Activated CD8-positive, alpha-beta memory T cell treated with anti-CD3 and anti-CD28 coated beads, Interleukin-2, amount 50 U/mL, for 4 hours (primary cell): ENCODE measurements around the gene CCDC187.

ENCODE experiments used
- DNase-seq: peaks from one replicate; pipeline ENCODE4 v3.0.0-alpha.2; 2020

Gene CCDC187

GRCh38 chr9:136202454-136203407, 101.2 kb downstream of the CCDC187 start:
- DNase-seq = no peak

GRCh38 chr9:136201609-136202453, 102.1 kb downstream of the CCDC187 start:
- no peak for DNase-seq

- no peak for DNase-seq
Measured at GRCh38 chr9:136201174-136201573, 102.7 kb downstream of the CCDC187 start.

- no peak for DNase-seq
Measured at GRCh38 chr9:136200424-136200823, 103.5 kb downstream of the CCDC187 start.
